Subcutaneous abdominal adipose tissue (tissue), 5 donors: ENCODE results near the gene CDS2.

ENCODE experiments used
- H3K27ac ChIP-seq: one replicate; pipeline ENCODE4 v1.7.0; 2013; ENCODE audit warnings: low read depth, mild to moderate bottlenecking, inconsistent platforms, low read length, moderate library complexity
- H3K27me3 ChIP-seq, 5 donors: one replicate each; pipeline ENCODE4 v1.7.0; 2013; ENCODE audit warnings: low read length in 5 of 5, inconsistent platforms in 1 of 5; ENCODE audit not compliant: control insufficient read depth in 5 of 5, insufficient read depth in 4 of 5
- H3K36me3 ChIP-seq, 5 donors: one replicate each; pipeline ENCODE4 v1.7.0; 2013; ENCODE audit warnings: low read length in 5 of 5; ENCODE audit not compliant: control insufficient read depth in 5 of 5, insufficient read depth in 5 of 5
- H3K4me1 ChIP-seq, 5 donors: one replicate each; pipeline ENCODE4 v1.7.0; 2013; ENCODE audit warnings: low read length in 5 of 5, mild to moderate bottlenecking in 3 of 5, moderate library complexity in 1 of 5; ENCODE audit not compliant: control insufficient read depth in 5 of 5, insufficient read depth in 5 of 5
- H3K4me3 ChIP-seq, 5 donors: one replicate each; pipeline ENCODE4 v1.7.0; 2013; ENCODE audit warnings: low read length in 5 of 5, low read depth in 1 of 5
- H3K9ac ChIP-seq, 5 donors: one replicate each; pipeline ENCODE4 v1.7.0; 2013; ENCODE audit warnings: low read length in 5 of 5, mild to moderate bottlenecking in 4 of 5, moderate library complexity in 3 of 5
- H3K9me3 ChIP-seq, 5 donors: one replicate each; pipeline ENCODE4 v1.7.0; 2013; ENCODE audit warnings: low read length in 5 of 5; ENCODE audit not compliant: control insufficient read depth in 5 of 5
- donor health status: healthy.
- donor health status: healthy.
- donor health status: healthy.
- donor health status: healthy.
- donor health status: healthy.

CDS2 gene

DNA sequence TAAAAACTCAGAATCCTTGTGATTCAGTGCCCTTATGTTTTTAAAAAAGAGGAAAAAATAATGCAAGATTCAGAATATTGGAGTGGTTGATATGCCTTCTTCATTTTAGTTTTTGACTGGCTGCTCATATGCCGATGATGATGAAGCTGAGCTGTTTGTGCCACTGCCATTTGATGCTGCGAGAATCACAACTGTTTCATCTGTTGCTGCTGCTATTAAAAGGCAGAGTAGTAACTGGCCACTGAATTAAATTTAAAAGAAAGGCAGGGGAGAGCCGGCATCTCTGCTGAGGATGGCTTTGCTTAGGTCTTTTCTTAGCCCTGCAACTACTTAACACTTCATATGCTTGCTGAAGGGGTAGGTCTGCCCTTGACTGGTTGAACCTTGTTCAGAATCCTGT is 33.1 kb downstream of the CDS2 start:
- Histone ChIP-seq H3K27ac (no peak overlapping the region), H3K27me3 (no peaks in the 10 kb centered on the region), H3K9ac (no peak overlapping the region), H3K9me3 (no peaks in the 10 kb centered on the region), H3K4me3 (no peak overlapping the region), H3K4me1 (peaks cover 0 to 17% (median 9%) of the 10 kb centered on the region in 5 donors), H3K36me3 (no peaks in the 10 kb centered on the region)

DNA sequence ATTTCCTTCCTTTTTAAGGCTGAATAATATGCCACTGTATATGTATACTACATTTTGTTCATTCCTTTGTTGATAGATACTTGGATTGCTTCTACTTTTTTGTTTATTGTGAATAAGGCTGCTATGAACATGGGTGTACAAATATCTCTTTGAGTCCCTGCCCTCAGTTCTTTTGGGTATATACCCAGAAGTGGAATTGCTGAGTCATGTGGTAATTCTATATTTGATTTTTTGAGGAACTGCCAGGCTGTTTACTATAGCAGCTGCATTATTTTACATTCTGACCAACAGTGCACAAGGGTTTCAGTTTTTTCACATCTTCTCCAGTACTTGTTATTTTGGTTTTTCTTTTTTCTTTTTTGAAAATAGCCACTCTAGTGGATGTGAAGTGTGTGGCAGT is 34.1 kb downstream of the CDS2 start:
- Histone ChIP-seq H3K9ac (no peak overlapping the region), H3K4me3 (no peak overlapping the region), H3K36me3 (no peaks in the 10 kb centered on the region), H3K27ac (no peak overlapping the region), H3K4me1 (peaks cover 0 to 20% (median 9%) of the 10 kb centered on the region in 5 donors), H3K27me3 (no peaks in the 10 kb centered on the region), H3K9me3 (no peaks in the 10 kb centered on the region)

DNA sequence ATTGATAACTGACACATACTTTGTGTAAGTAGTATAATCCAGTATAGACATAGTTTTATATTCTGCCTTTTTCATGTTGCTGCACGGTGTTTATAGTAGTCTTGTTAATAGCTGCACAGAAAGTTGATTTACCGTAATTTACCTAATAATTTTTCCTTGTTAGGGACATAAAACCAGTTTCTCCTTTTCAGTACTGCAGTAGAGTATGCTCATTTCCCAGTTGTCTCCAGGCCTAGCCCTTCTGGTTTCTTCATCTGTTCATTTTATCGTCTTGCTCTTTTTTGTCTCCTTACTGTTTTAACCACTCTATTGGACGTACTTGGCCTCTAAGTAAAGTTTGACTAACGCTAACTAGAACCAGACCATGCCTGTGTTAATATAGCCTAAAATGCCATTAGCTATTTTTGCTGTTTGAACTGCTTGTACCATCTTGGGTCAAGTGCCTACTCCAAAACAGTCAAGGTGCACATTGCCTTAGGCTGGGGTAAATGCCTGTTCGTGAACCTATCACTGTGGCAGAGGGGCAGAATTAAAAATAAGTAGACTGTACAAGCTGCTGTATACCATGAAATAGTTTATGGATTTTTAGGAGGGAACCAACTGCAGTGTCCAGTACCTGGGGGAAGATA is 34.8 kb downstream of the CDS2 start:
- no peak overlapping the region for H3K4me3 ChIP-seq
- no peaks in the 10 kb centered on the region for H3K36me3 ChIP-seq
- H3K27me3 ChIP-seq: no peaks in the 10 kb centered on the region
- no peak overlapping the region for H3K27ac ChIP-seq
- no peaks in the 10 kb centered on the region for H3K9me3 ChIP-seq
- H3K4me1 ChIP-seq: peaks cover 0 to 13% (median 4%) of the 10 kb centered on the region in 5 donors
- no peak overlapping the region for H3K9ac ChIP-seq

DNA sequence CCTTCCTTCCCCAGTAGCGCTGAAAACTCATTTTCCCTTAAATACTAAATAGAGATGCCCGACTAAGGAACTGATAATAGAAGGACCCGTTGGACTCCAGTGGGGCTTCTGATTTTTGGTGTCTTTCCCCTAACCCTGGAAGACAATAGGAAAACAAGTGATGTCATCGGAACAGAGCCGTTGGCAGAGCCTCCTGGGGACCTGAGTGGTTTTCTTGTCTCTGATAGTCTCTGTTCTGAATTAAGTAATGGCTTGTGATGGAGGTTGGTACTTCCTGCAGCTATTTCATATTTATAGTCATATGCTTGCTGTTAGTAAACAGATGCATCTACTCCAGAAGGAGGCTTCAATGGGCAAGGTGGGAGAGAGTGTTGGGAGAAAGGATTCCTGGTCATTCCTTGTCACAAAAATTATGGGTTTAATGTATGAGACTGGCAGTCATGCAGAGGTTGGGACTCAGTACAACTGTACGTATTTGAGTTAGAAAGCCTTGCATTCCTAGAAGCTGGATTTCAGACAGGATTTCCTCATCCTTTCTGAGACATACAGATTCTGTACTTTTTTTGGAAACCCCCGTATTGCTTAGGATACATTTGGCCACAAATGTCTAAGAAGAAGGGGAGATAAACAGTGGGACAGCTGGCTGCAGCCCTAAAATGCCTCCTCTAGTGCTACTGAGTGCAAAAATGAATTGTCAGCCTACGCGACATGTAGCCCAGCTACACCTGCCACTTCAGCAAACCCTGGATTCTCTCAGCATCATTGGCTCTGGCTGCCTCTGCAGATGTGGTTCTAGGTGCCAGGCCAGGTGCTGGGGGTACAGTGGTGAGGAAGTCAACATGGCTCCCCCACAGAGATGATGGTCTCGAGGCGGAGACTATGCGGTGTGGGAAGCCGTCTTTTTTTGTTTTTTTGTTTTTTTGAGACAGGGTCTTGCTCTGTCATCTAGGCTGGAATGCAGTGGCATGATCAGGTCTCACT is 38.1 kb downstream of the CDS2 start:
- Histone ChIP-seq H3K4me3 (no peak overlapping the region), H3K9ac (no peak overlapping the region), H3K9me3 (no peaks in the 10 kb centered on the region), H3K4me1 (peaks cover 5 to 32% (median 17%) of the 10 kb centered on the region in 5 donors), H3K27me3 (no peaks in the 10 kb centered on the region), H3K36me3 (no peaks in the 10 kb centered on the region), H3K27ac (no peak overlapping the region)

DNA sequence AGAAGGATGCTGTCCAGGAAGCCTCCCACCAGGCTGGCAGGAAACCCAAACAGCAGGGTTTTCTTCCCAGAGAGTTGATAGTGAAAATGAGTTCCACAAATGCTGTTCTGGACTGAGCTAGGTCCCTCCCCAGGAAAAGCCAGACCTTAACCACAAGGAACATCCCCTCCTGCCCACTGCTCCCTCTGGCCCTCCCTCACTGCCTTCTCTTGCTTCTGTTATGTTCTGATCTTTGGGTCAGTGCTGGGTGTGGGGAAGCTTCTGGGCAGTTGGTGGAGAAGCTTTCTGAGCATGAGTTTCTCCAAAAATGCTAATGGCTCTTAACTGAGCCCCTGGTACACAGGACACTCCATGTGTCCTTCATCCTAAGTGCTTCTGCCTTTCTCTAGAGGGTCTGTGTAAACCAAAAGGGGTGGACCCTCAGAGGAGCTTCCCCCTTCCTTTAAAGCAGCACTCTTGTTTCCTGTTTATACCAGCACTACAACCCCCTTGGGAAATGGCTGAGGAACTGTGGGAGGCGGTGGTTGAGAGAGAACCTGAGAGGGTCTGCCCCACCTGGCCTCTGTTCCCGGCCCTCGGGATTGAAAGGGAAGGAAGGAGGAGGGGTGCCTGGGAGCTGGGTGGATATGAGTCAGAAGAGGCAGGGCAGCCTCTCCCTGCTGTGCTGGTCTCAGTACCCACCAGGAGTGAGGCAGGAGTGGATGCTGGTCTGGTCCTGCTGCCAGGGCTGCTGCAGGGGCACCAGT is 42.0 kb downstream of the CDS2 start:
- H3K27ac ChIP-seq: peak overlapping the region; percentile 68
- H3K36me3 ChIP-seq: peaks cover 0 to 4% (median 4%) of the 10 kb centered on the region in 5 donors
- H3K4me3 ChIP-seq: peak overlapping the region in 1 of 5 donors; percentile 32
- H3K27me3 ChIP-seq: no peaks in the 10 kb centered on the region
- H3K4me1 ChIP-seq: peaks cover 8 to 69% (median 45%) of the 10 kb centered on the region in 5 donors
- peak overlapping the region in 3 of 5 donors; percentile 8 to 30 (median 30) for H3K9ac ChIP-seq
- H3K9me3 ChIP-seq: no peaks in the 10 kb centered on the region

DNA sequence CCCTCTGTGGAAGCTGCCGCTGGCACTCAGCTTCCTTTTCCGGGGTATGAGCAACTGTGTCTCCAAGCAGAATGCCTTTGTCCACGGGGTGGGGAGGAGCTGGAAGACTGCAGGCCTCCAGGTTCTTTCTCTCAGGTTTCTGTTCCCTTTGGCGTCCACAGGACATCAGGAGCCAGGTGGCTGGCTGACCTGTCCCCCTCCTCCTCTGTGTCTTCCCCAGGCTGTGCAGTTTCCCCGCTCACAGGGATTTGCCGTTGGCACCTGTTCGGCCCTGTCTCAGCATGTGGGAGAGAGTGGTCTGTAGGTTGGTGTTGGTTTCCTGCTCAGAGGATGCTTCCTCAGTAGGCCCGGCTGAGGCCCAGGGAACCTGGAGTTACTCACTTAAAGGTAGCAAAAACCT is 43.5 kb downstream of the CDS2 start:
- Histone ChIP-seq H3K4me1 (peaks cover 8 to 74% (median 55%) of the 10 kb centered on the region in 5 donors), H3K9ac (peak overlapping the region in 2 of 5 donors; percentile 7 to 25), H3K36me3 (peaks cover 0 to 11% (median 7%) of the 10 kb centered on the region in 5 donors), H3K4me3 (no peak overlapping the region), H3K9me3 (no peaks in the 10 kb centered on the region), H3K27ac (peak overlapping the region; percentile 68), H3K27me3 (no peaks in the 10 kb centered on the region)

DNA sequence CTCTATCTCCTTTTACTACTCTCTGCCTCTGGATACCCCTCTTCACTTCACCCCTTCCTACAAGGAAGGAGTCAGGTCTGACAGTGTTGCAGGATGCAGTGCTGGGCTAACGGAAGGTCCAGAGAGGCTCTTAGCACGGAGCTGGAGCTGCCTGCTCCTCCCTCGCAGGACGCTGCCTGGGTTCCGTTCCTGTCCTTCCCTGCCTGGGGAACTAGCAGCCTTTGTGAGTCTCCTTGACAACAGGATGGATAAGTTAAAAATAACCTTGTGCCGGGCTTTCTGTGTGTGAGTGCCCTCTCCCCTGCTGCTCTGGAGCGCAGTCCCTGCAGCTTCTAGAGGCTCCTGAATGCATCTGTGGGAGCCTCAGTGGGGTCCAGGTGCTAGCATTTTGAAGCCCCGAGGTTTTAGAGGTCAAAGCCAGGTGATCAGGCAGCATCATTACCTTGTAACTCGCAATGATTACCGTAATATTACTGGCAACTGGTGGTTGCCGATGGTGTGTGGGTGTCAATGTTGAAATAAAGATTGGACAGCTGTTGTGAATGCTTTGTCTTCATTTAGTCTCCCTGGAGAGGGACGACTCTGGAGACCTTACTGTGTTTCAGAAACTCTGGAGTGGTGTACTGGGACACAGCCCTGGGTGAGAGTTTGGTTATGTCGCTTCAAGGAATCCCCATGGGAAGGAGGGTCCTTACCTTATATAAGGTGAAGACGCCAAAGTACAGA is 44.4 kb downstream of the CDS2 start:
- H3K9me3 ChIP-seq: no peaks in the 10 kb centered on the region
- peaks cover 8 to 82% (median 55%) of the 10 kb centered on the region in 5 donors for H3K4me1 ChIP-seq
- no peaks in the 10 kb centered on the region for H3K27me3 ChIP-seq
- H3K4me3 ChIP-seq: peak overlapping the region in 2 of 5 donors; percentile 10 to 12
- peaks cover 0 to 11% (median 7%) of the 10 kb centered on the region in 5 donors for H3K36me3 ChIP-seq
- H3K27ac ChIP-seq: peak overlapping the region; percentile 68
- H3K9ac ChIP-seq: peak overlapping the region in 4 of 5 donors; percentile 11 to 29 (median 26)

DNA sequence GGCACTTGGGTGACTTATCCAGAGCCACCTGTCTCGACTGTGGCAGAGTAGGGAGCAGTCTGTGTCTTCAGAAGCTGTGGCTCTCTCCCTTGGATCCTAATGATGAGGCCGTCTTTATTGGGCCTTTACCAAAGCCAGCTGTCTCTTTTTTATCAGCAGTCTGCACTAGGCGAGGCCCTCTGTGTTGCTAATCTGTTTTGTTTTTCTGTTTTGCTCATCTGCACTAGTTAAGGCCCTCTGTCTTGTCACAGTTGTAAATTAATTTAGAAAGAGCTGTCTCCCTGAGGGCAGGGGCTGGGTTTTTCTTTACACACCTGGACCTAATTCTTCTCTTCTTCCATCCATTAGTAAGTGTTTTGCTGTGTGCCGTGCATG is 45.0 kb downstream of the CDS2 start:
- H3K4me1 ChIP-seq: peaks cover 8 to 82% (median 55%) of the 10 kb centered on the region in 5 donors
- H3K9me3 ChIP-seq: no peaks in the 10 kb centered on the region
- peak overlapping the region; percentile 68 for H3K27ac ChIP-seq
- no peak overlapping the region for H3K4me3 ChIP-seq
- H3K36me3 ChIP-seq: peaks cover 0 to 16% (median 11%) of the 10 kb centered on the region in 5 donors
- peak overlapping the region in 2 of 5 donors; percentile 11 to 26 for H3K9ac ChIP-seq
- no peaks in the 10 kb centered on the region for H3K27me3 ChIP-seq

DNA sequence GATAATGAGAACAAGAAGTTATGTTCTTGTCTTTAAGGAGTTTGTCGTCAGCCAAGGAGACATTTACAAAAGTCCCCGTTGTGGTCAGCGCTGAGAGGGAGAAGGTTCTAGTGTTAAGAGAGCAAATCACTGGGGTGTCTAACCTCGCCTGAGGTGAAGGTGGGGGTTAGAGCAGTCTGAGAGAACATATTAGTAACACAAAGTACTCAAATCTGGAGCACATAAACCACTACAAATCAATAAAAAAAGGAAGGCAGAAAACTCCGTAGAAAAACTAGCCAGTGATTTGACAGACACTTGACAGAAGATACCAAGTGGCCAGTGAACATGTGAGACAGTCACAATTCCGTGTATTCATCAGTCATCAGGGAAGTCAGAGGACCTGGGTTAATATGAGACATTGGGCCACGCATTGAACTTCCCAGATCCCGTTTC is 45.4 kb downstream of the CDS2 start:
- H3K9ac ChIP-seq: peak overlapping the region in 1 of 5 donors; percentile 26

More for the DNA sequence above, 45.4 kb downstream of the CDS2 start:
- no peak overlapping the region for H3K4me3 ChIP-seq
- H3K27ac ChIP-seq: peak overlapping the region; percentile 68
- peaks cover 8 to 80% (median 55%) of the 10 kb centered on the region in 5 donors for H3K4me1 ChIP-seq
- no peaks in the 10 kb centered on the region for H3K27me3 ChIP-seq
- H3K36me3 ChIP-seq: peaks cover 0 to 18% (median 14%) of the 10 kb centered on the region in 5 donors
- no peaks in the 10 kb centered on the region for H3K9me3 ChIP-seq
